ENCODE data around the gene TMEM69.

DNA sequence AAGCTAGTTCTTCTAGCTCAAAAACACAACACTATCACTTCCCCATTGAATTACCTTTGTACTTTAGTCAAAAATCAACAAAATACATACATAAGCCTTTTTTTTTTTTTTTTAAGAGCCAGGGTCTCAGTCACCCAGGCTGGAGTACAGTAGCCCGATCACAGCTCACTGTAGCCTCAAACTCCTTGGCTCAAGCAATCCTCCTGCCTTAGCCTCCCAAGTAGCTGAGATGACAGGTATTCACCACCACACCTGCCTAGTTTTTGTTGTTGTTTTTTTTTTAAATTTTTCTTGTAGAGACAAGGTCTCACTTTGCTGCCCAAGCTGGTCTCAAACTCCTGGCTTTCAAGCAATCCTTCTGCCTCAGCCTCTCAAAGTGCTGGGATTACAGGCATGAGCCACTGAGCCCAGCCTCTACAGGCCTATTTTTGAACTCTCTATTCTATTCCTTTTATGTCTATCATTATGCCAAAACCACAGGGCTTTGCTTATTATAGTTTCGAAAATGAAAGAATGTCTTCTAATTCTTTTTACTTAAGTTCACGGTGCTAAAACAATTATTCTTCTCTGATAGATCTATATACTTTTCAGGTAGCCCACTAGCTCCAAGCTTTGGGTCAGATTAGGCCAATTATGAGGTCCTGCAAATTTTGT lies 31.3 kb upstream of the TMEM69 start:
- no peak for TF ChIP-seq POLR2A (IDR thresholded peaks at IDR 0.05; ENCODE audit: low read depth, low read length)
- TF ChIP-seq TAF1 (IDR thresholded peaks at IDR 0.05; ENCODE audit: borderline replicate concordance, low read depth, low read length), result no peak
- TF ChIP-seq POLR2AphosphoS5 (IDR thresholded peaks at IDR 0.05; ENCODE audit: low read depth, low read length), result no peak

Measured in GM12892 (cell line).